Endothelial cell of umbilical vein (primary cell): ENCODE data around the gene NF2. TPM values are rescaled to one million over a fixed set of nuclear protein-coding genes. Genes with fewer than 3 reads are reported as not detected.

ENCODE experiments used
- BruUV-seq: library from RNA; stranded (reverse); fragments of 400-500 nt; replicated peaks from 2 replicates; lab custom pipeline; 2021; lab: Mats Ljungman, UMichigan
- CTCF ChIA-PET: fragments of 300-600, 350-600 bp; sonication (Branson Sonifier 250); formaldehyde crosslinking; loops from one replicate; lab custom pipeline; 2021; ENCODE audit warnings: antibody characterized with exemption, inconsistent platforms; lab: Charles Lee
- POLR2A ChIA-PET: fragments of 300-600, 350-600 bp; sonication (Branson Sonifier 250); formaldehyde crosslinking; loops from one replicate; lab custom pipeline; 2021; ENCODE audit warnings: antibody characterized with exemption, inconsistent platforms; lab: Charles Lee
- DNase-seq: peaks from one replicate; pipeline ENCODE4 v3.0.0-alpha.2; 2011; ENCODE audit warnings: low read depth, low spot score
- FAIRE-seq: peaks from 2 replicates; lab custom pipeline; 2011; peaks lifted over from hg19 to GRCh38; lab: Jason Lieb, UNC
- H2AFZ ChIP-seq: 2 replicates; pipeline ENCODE4 v1.6.0; 2012; ENCODE audit warnings: low read depth, low read length, control low read depth, inconsistent platforms
- H3K27ac ChIP-seq: 2 replicates; pipeline ENCODE4 v1.5.1; 2011; ENCODE audit warnings: low read depth, mild to moderate bottlenecking, control low read depth, low read length, moderate library complexity; ENCODE audit not compliant: insufficient read depth
- H3K27me3 ChIP-seq, 2 experiments: 2 replicates each; pipeline versions ENCODE4 v1.6.0 to v1.6.1; 2011; ENCODE audit warnings: low read length in 2 of 2, mixed read lengths in 1 of 2; ENCODE audit not compliant: control insufficient read depth in 2 of 2, insufficient read depth in 2 of 2
- H3K36me3 ChIP-seq, 2 experiments: 2 replicates in 1 of 2; 3 replicates in 1 of 2; pipeline ENCODE4 v1.5.1; 2011; ENCODE audit warnings: low read length in 2 of 2, mild to moderate bottlenecking in 1 of 2, moderate library complexity in 1 of 2; ENCODE audit not compliant: control insufficient read depth in 2 of 2, insufficient read depth in 2 of 2; ENCODE audit errors: extremely low read depth in 1 of 2
- H3K4me1 ChIP-seq: 3 replicates; pipeline ENCODE4 v1.5.1; 2011; ENCODE audit warnings: mild to moderate bottlenecking, low read length; ENCODE audit not compliant: control insufficient read depth, insufficient read depth; ENCODE audit errors: extremely low read depth
- H3K4me2 ChIP-seq: 2 replicates; pipeline ENCODE4 v1.6.1; 2011; ENCODE audit warnings: low read length, control low read depth, mixed read lengths; ENCODE audit not compliant: insufficient read depth
- H3K4me3 ChIP-seq, 3 experiments: fragments of 200-600 bp in 1 of 3; sonication (generic), shearing (Covaris generic) in 1 of 3; replicated peaks in 1 of 3; 2 replicates each; pipeline ENCODE4 v1.5.1; 2011 to 2016; ENCODE audit warnings: control low read depth in 3 of 3, low read length in 3 of 3, mild to moderate bottlenecking in 2 of 3, inconsistent platforms in 1 of 3, low read depth in 1 of 3, moderate library complexity in 1 of 3; ENCODE audit not compliant: insufficient read depth in 1 of 3
- H3K79me2 ChIP-seq: 2 replicates; pipeline ENCODE4 v1.6.0; 2012; ENCODE audit warnings: low read length, inconsistent platforms; ENCODE audit not compliant: control insufficient read depth, insufficient read depth
- H3K9ac ChIP-seq: replicated peaks from 2 replicates; pipeline ENCODE3; 2011; ENCODE audit warnings: low read length, control low read depth; ENCODE audit not compliant: insufficient read depth; ENCODE audit errors: extremely low read depth
- H3K9me1 ChIP-seq: replicated peaks from 3 replicates; pipeline ENCODE4 v1.6.0; 2011; ENCODE audit warnings: mild to moderate bottlenecking, low read length; ENCODE audit not compliant: control insufficient read depth, insufficient read depth; ENCODE audit errors: extremely low read depth
- H3K9me3 ChIP-seq: replicated peaks from 2 replicates; pipeline ENCODE4 v1.5.1; 2012; ENCODE audit warnings: low read length, inconsistent platforms; ENCODE audit not compliant: control insufficient read depth, insufficient read depth
- H4K20me1 ChIP-seq: replicated peaks from 2 replicates; pipeline ENCODE3; 2011; ENCODE audit warnings: mild to moderate bottlenecking, low read length; ENCODE audit not compliant: control insufficient read depth, insufficient read depth; ENCODE audit errors: extremely low read depth
- CTCF ChIP-seq, 2 donors: IDR thresholded peaks; 1 replicate in 1 of 2; 2 replicates in 1 of 2; pipeline ENCODE4 v1.5.1; 2011; ENCODE audit warnings: low read length in 2 of 2, mild to moderate bottlenecking in 2 of 2, moderate library complexity in 2 of 2, control low read depth in 1 of 2, inconsistent platforms in 1 of 2, low read depth in 1 of 2; ENCODE audit not compliant: insufficient read depth in 1 of 2; ENCODE audit errors: extremely low read depth in 1 of 2
- EZH2 ChIP-seq: IDR thresholded peaks from 2 replicates; pipeline ENCODE4 v1.6.1; 2012; ENCODE audit warnings: borderline replicate concordance, low read depth, mild to moderate bottlenecking, moderate library complexity, low read length, inconsistent platforms; ENCODE audit not compliant: severe bottlenecking
- FOS ChIP-seq: IDR thresholded peaks from 2 replicates; pipeline ENCODE4 v1.6.1; 2011; ENCODE audit warnings: mild to moderate bottlenecking, low read length, moderate library complexity, borderline replicate concordance; ENCODE audit not compliant: insufficient read depth
- GATA2 ChIP-seq: IDR thresholded peaks from 2 replicates; pipeline ENCODE4 v1.7.0; 2011; ENCODE audit warnings: low read depth, mild to moderate bottlenecking, moderate library complexity, mixed read lengths, low read length; ENCODE audit not compliant: insufficient read length, insufficient read depth
- JUN ChIP-seq: IDR thresholded peaks from 2 replicates; pipeline ENCODE4 v1.6.1; 2011; ENCODE audit warnings: borderline replicate concordance, low read depth; ENCODE audit not compliant: insufficient read length, insufficient read depth
- MYC ChIP-seq: IDR thresholded peaks from one replicate; pipeline ENCODE4 v1.6.1; 2011; ENCODE audit warnings: mild to moderate bottlenecking, low read depth, low read length
- POLR2A ChIP-seq: IDR thresholded peaks from 2 replicates; pipeline ENCODE4 v1.6.1; 2012; ENCODE audit warnings: low read depth, mild to moderate bottlenecking, control low read depth, low read length
- POLR2AphosphoS5 ChIP-seq: IDR thresholded peaks from 2 replicates; pipeline ENCODE4 v1.6.1; 2012; ENCODE audit warnings: low read depth, mild to moderate bottlenecking, control low read depth, low read length, moderate library complexity; ENCODE audit not compliant: insufficient read depth
- dilution Hi-C: fragments of 300-500 bp; cut with MboI; formaldehyde crosslinking; loops from one replicate; pipeline ENCODE4 v1.15.0; 2019; ENCODE audit warnings: low sequenced_read_pairs; ENCODE audit not compliant: extremely low pct_ligation_motif_present
- intact Hi-C: fragments of 100-400 bp; cut with micrococcal nuclease; formaldehyde crosslinking; loops from one replicate; pipeline ENCODE4 v1.10.0; 2022
- polyA plus RNA-seq, 4 experiments: library from polyadenylated mRNA; depleted of rRNA in 3 of 4; stranded (reverse) in 3 of 4; unstranded in 1 of 4; fragments of >200 nt; gene quantifications; 2 replicates each; pipeline versions ENCODE4 v1.2.1 to v1.2.3, GENCODE V29; 2011 to 2012; ENCODE audit warnings: missing spikeins in 1 of 4
- total RNA-seq: library from RNA; stranded (reverse); gene quantifications from 2 replicates; pipeline ENCODE4 v1.2.3, GENCODE V29; 2021
- TF ChIP-seq, protein P1 (sequence below): IDR thresholded peaks from 2 replicates; pipeline ENCODE4 v1.6.1; 2011; ENCODE audit not compliant: insufficient read depth, insufficient read length

NF2 gene
- total and polyA plus RNA-seq, 2 donors (not counting 3 experiments of a cell fraction or from before 2014, with no cell fraction given): 27.8 to 115 TPM

DNA sequence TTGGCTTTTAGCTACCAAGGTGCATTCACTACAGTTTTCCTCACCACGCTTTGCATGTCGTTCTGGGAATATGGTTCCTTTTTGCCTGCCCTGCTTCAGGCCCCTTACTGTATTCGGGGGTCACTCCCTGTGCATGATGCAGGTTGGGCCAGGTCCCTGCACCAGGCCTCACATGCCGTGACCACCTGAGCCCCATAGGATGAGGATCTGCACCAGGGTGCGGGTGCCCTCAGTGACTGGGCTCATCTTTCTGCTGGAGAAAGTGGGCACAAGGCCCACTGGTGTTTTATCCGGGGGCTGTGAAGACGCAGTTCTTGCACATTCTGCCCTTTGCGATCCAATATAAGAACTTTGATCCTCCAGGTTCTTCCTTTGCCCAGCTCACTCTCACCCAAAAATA is 70.7 kb downstream of the NF2 start:
- Histone ChIP-seq H2AFZ (no peak overlapping the region), H3K36me3 (peaks cover 13 to 46% of the 10 kb centered on the region in 2 experiments), H3K27me3 (no peaks in the 10 kb centered on the region), H3K9me3 (no peaks in the 10 kb centered on the region), H4K20me1 (no peaks in the 10 kb centered on the region), H3K27ac (no peak overlapping the region), H3K4me3 (no peak overlapping the region), H3K4me2 (no peak overlapping the region), H3K9me1 (no peaks in the 10 kb centered on the region), H3K9ac (no peak overlapping the region), H3K4me1 (no peaks in the 10 kb centered on the region), H3K79me2 (no peaks in the 10 kb centered on the region)
- ChIA-PET CTCF (interaction anchor here (2.1 kb wide), 1 partner anchor 16 kb away, joined by 7 read pairs; no protein-coding TSS in a partner anchor), POLR2A (no interaction called here)
- FAIRE-seq (no peak), DNase-seq (no peak)
- TF ChIP-seq POLR2AphosphoS5 (no peak), FOS (no peak), POLR2A (no peak), EZH2 (no peak), CTCF (IDR thresholded peaks at IDR 0.05; ENCODE audit: extremely low read depth in 1 of 2, insufficient read depth in 1 of 2, low read depth in 1 of 2, low read length in 2 of 2) (no peak), GATA2 (no peak), MYC (no peak), JUN (no peak)
- TF ChIP-seq, protein P1, sequence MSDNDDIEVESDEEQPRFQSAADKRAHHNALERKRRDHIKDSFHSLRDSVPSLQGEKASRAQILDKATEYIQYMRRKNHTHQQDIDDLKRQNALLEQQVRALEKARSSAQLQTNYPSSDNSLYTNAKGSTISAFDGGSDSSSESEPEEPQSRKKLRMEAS: no peak
- intact Hi-C loops (no loop called here), dilution Hi-C loops (no loop called here)
- BruUV-seq: no TSS peak
